ENCODE measurements around the gene AUH.

DNA sequence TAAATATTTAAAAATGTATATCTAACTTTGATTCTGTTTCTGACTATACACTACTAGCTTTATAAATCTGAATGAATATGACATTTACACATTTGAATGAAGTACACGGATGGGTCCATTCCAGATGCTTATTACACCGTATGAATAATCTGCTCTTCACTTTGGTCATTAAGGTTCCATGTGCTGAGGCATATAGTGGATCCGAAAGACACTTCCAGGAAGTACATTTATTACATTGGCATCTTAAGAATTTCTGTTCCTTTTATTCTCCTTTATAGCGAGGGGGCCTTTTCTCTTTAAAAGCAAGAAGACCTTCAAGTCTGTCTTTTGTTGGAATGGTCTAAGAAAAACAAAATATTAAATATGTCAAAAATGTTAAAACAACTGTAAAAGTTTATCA is 147.6 kb downstream of the AUH start:
- TF ChIP-seq, protein P1, sequence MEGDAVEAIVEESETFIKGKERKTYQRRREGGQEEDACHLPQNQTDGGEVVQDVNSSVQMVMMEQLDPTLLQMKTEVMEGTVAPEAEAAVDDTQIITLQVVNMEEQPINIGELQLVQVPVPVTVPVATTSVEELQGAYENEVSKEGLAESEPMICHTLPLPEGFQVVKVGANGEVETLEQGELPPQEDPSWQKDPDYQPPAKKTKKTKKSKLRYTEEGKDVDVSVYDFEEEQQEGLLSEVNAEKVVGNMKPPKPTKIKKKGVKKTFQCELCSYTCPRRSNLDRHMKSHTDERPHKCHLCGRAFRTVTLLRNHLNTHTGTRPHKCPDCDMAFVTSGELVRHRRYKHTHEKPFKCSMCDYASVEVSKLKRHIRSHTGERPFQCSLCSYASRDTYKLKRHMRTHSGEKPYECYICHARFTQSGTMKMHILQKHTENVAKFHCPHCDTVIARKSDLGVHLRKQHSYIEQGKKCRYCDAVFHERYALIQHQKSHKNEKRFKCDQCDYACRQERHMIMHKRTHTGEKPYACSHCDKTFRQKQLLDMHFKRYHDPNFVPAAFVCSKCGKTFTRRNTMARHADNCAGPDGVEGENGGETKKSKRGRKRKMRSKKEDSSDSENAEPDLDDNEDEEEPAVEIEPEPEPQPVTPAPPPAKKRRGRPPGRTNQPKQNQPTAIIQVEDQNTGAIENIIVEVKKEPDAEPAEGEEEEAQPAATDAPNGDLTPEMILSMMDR (conservative IDR thresholded peaks at IDR 0.05 in 1 of 2, IDR thresholded peaks at IDR 0.05 in 1 of 2; ENCODE audit: low read depth in 1 of 2, low read length in 2 of 2), result no peak
- TF ChIP-seq EZH2 (IDR thresholded peaks at IDR 0.05; ENCODE audit: low read length, missing control alignments), result no peak

All from fibroblast of lung (primary cell).